OCI-LY7 (cell line): Measurements from ENCODE around the gene FASLG.

Experiments used
- CTCF ChIP-seq: fragments of 200-600 bp; sonication (generic); conservative IDR thresholded peaks from 2 replicates; pipeline ENCODE4 v1.5.1; 2014; ENCODE audit warnings: mild to moderate bottlenecking, antibody characterized with exemption, low read length, moderate library complexity, mixed read lengths
- EZH2phosphoT487 ChIP-seq: fragments of 200-600 bp; sonication (generic); IDR thresholded peaks from 2 replicates; pipeline ENCODE4 v1.6.1; 2018; ENCODE audit warnings: low read depth, borderline replicate concordance, mild to moderate bottlenecking, mixed run types, antibody characterized with exemption, low read length, moderate library complexity, mixed read lengths

- TF ChIP-seq CTCF (no peak), EZH2phosphoT487 (no peak)
Observed at GRCh38 chr1:172700556-172700955, 41.7 kb downstream of the FASLG start.
